ENCODE data around the gene SPX. TPM values are rescaled to one million over a fixed set of nuclear protein-coding genes. Genes with fewer than 3 reads are reported as not detected.

SPX gene
- total and polyA plus RNA-seq, 2 of the 4 experiments (the other 2 are of a cell fraction), result under 0.01 to 0.12 TPM

DNA sequence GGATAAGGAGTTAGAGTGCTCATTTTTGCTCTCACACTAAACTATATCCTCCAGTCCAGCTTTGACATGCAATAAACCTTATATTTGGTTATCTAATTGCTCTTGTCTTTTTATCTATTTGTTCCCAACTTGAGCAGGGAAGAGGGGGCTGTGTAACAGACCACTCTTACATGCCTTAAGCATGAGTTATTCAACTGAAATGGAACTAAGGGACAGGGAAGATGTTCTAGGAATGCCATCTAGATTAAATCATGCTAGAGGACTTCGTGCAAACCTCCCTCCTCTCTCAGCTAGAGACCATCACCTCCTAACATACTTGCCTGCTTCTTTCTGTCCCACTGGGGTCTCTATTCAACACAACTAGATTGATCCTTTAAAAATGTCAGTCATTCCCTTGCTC lies 20.6 kb downstream of the SPX start:
- no TSS peak for BruUV-seq (replicated peaks)
- no peak overlapping the region for H2BK5ac ChIP-seq (ENCODE audit: low read depth, low read length, poor library complexity, severe bottlenecking)
- H4K91ac ChIP-seq (ENCODE audit: insufficient read depth, low read depth, low read length), result no peak overlapping the region
- no peak overlapping the region for H2AK9ac ChIP-seq (replicated peaks; ENCODE audit: low read depth, low read length, poor library complexity)
- in situ Hi-C loops (cut with MboI; ENCODE audit: low sequenced_read_pairs) (no loop called here), intact Hi-C loops (cut with micrococcal nuclease) (no loop called here), dilution Hi-C loops (cut with HindIII; ENCODE audit: low sequenced_read_pairs, unreplicated experiment) (no loop called here)
- no peak overlapping the region for H2AK5ac ChIP-seq (ENCODE audit: low read depth, low read length)
- no peak overlapping the region for H2BK120ac ChIP-seq (ENCODE audit: low read depth, low read length)
- H3K4ac ChIP-seq (ENCODE audit: low read depth, low read length), result no peak overlapping the region
- H3K4me1 ChIP-seq (ENCODE audit: control insufficient read depth, insufficient read depth, low read length), result no peaks in the 10 kb centered on the region; the same call in 1 of the 2 replicates
- ATAC-seq (ENCODE audit: low read depth) (no peak), DNase-seq (no peak)
- no peaks in the 10 kb centered on the region for H4K20me1 ChIP-seq (ENCODE audit: insufficient read depth, low read length)
- no peaks in the 10 kb centered on the region for H3K27me3 ChIP-seq (ENCODE audit: control insufficient read depth, insufficient read depth, low read length)
- no peak overlapping the region for H3K23ac ChIP-seq (ENCODE audit: low read depth, low read length)
- H4K8ac ChIP-seq (ENCODE audit: low read depth in 2 of 2, low read length in 2 of 2), result no peak overlapping the region
- no peak overlapping the region for H2BK20ac ChIP-seq (ENCODE audit: low read depth, low read length)
- no peaks in the 10 kb centered on the region for H3K9me3 ChIP-seq (ENCODE audit: control insufficient read depth, insufficient read depth, low read length)
- no peak overlapping the region for H3K4me3 ChIP-seq (ENCODE audit: insufficient read depth, low read depth, low read length)
- no peaks in the 10 kb centered on the region for H3K79me1 ChIP-seq (ENCODE audit: low read depth in 1 of 2, low read length in 2 of 2)
- H3K9ac ChIP-seq (ENCODE audit: low read depth, low read length), result no peak overlapping the region
- no peak overlapping the region for H3K14ac ChIP-seq (replicated peaks; ENCODE audit: low read depth, low read length)
- H4K5ac ChIP-seq (ENCODE audit: low read depth, low read length), result no peak overlapping the region
- no CpG with 5 or more reads among the region's 1 CpG for WGBS, 2 experiments (ENCODE audit: extremely low coverage in 2 of 2, insufficient read length in 1 of 2)
- no peaks in the 10 kb centered on the region for H3K36me3 ChIP-seq (ENCODE audit: control insufficient read depth, insufficient read depth, low read length)
- H3K18ac ChIP-seq (ENCODE audit: low read depth, low read length), result no peak overlapping the region; the same call in 1 of the 2 replicates
- TF ChIP-seq CEBPB (IDR thresholded peaks at IDR 0.05; ENCODE audit: low read depth, low read length), result no peak
- no peak for TF ChIP-seq RFX5 (IDR thresholded peaks at IDR 0.05; ENCODE audit: low read depth, low read length)
- no peak for TF ChIP-seq RAD21 (IDR thresholded peaks at IDR 0.05; ENCODE audit: low read length)
- no peak for TF ChIP-seq POLR2A (IDR thresholded peaks at IDR 0.05; ENCODE audit: low read depth, low read length)
- no peak for TF ChIP-seq RCOR1 (IDR thresholded peaks at IDR 0.05; ENCODE audit: insufficient replicate concordance, low read length)
- TF ChIP-seq, protein P1, sequence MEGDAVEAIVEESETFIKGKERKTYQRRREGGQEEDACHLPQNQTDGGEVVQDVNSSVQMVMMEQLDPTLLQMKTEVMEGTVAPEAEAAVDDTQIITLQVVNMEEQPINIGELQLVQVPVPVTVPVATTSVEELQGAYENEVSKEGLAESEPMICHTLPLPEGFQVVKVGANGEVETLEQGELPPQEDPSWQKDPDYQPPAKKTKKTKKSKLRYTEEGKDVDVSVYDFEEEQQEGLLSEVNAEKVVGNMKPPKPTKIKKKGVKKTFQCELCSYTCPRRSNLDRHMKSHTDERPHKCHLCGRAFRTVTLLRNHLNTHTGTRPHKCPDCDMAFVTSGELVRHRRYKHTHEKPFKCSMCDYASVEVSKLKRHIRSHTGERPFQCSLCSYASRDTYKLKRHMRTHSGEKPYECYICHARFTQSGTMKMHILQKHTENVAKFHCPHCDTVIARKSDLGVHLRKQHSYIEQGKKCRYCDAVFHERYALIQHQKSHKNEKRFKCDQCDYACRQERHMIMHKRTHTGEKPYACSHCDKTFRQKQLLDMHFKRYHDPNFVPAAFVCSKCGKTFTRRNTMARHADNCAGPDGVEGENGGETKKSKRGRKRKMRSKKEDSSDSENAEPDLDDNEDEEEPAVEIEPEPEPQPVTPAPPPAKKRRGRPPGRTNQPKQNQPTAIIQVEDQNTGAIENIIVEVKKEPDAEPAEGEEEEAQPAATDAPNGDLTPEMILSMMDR (conservative IDR thresholded peaks at IDR 0.05; ENCODE audit: low read depth, low read length), result no peak
- TF ChIP-seq, protein P2, sequence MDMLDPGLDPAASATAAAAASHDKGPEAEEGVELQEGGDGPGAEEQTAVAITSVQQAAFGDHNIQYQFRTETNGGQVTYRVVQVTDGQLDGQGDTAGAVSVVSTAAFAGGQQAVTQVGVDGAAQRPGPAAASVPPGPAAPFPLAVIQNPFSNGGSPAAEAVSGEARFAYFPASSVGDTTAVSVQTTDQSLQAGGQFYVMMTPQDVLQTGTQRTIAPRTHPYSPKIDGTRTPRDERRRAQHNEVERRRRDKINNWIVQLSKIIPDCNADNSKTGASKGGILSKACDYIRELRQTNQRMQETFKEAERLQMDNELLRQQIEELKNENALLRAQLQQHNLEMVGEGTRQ (IDR thresholded peaks at IDR 0.05; ENCODE audit: low read depth, low read length), result no peak
- no peak for TF ChIP-seq MAFK (IDR thresholded peaks at IDR 0.05; ENCODE audit: low read depth, low read length)
- TF ChIP-seq BHLHE40 (IDR thresholded peaks at IDR 0.05; ENCODE audit: low read depth, low read length), result no peak
- no peak for TF ChIP-seq SMC3 (IDR thresholded peaks at IDR 0.05; ENCODE audit: low read depth, low read length)
- TF ChIP-seq, protein P3, sequence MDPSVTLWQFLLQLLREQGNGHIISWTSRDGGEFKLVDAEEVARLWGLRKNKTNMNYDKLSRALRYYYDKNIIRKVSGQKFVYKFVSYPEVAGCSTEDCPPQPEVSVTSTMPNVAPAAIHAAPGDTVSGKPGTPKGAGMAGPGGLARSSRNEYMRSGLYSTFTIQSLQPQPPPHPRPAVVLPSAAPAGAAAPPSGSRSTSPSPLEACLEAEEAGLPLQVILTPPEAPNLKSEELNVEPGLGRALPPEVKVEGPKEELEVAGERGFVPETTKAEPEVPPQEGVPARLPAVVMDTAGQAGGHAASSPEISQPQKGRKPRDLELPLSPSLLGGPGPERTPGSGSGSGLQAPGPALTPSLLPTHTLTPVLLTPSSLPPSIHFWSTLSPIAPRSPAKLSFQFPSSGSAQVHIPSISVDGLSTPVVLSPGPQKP (IDR thresholded peaks at IDR 0.05; ENCODE audit: borderline replicate concordance, low read depth, low read length), result no peak
- no peak for TF ChIP-seq FOS (IDR thresholded peaks at IDR 0.05; ENCODE audit: low read depth, low read length)
- H2BK15ac ChIP-seq (ENCODE audit: low read depth, low read length), result no peak overlapping the region
- no peak overlapping the region for H2AFZ ChIP-seq (replicated peaks; ENCODE audit: low read length, poor library complexity)
- no peak overlapping the region for H3K56ac ChIP-seq (ENCODE audit: extremely low read depth, insufficient read depth, low read length)
- no peak overlapping the region for H3K27ac ChIP-seq (ENCODE audit: insufficient read depth, low read length)
- ChIA-PET CTCF (no interaction called here), POLR2A (ENCODE audit: unreplicated experiment) (no interaction called here)
- no peaks in the 10 kb centered on the region for H3K9me1 ChIP-seq (ENCODE audit: insufficient read depth, low read length)
- peak overlapping the region; percentile 46; the same call in 1 of the 2 replicates for H3K4me2 ChIP-seq (ENCODE audit: low read depth, low read length)
